Spleen (tissue), 7 donors: Measurements from ENCODE around the gene LRFN2.

Experiments used
- POLR2A ChIP-seq, 3 donors: fragments of 450-650 bp; IDR thresholded peaks; one replicate each; pipeline ENCODE4 v1.5.1; 2017; ENCODE audit warnings: antibody characterized with exemption in 3 of 3, mild to moderate bottlenecking in 1 of 3
- POLR2AphosphoS5 ChIP-seq, 3 donors: sonication (generic); formaldehyde crosslinking; IDR thresholded peaks; one replicate each; pipeline ENCODE4 v1.5.1; 2017; ENCODE audit warnings: antibody characterized with exemption in 3 of 3
- TF ChIP-seq, protein P1 (sequence below), 11 experiments: fragments of 200-600 bp in 7 of 11; fragments of 450-650 bp in 4 of 11; sonication (generic) in 4 of 11; IDR thresholded peaks in 8 of 11; conservative IDR thresholded peaks in 3 of 11; 1 replicate in 7 of 11; 2 replicates in 4 of 11; pipeline versions ENCODE4 v1.4.0 to v1.8.0; 2016 to 2021; ENCODE audit warnings: antibody characterized with exemption in 11 of 11, inconsistent platforms in 4 of 11, mild to moderate bottlenecking in 1 of 11
- donor health status: DM: no; HTN: no; CAD: no; lungs with moderate emphysema.
- donor health status: DM: no; HTN: no; CAD: no.
- donor health status: DM: no; HTN: no; CAD: no.

DNA sequence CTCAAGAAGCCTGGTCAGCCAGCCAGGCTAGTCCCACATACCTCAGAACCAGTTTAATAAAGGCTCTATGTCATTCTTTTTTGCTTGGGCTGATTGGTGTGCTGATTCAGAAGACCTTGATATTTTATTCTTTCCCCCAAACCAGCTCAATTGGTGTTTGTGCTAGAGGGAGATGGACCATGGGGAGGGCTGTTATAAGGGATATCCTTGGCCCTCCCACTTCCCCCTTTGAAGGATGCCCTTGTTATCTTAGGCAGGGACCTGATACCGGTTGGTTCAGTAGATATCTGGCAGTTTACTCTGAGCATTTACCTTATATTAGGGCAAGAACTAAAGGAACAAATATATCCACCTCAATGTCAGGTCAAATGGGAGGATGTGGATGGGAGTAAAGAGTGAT lies 207.4 kb downstream of the LRFN2 start:
- TF ChIP-seq, protein P1, sequence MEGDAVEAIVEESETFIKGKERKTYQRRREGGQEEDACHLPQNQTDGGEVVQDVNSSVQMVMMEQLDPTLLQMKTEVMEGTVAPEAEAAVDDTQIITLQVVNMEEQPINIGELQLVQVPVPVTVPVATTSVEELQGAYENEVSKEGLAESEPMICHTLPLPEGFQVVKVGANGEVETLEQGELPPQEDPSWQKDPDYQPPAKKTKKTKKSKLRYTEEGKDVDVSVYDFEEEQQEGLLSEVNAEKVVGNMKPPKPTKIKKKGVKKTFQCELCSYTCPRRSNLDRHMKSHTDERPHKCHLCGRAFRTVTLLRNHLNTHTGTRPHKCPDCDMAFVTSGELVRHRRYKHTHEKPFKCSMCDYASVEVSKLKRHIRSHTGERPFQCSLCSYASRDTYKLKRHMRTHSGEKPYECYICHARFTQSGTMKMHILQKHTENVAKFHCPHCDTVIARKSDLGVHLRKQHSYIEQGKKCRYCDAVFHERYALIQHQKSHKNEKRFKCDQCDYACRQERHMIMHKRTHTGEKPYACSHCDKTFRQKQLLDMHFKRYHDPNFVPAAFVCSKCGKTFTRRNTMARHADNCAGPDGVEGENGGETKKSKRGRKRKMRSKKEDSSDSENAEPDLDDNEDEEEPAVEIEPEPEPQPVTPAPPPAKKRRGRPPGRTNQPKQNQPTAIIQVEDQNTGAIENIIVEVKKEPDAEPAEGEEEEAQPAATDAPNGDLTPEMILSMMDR (IDR thresholded peaks at IDR 0.05 in 8 of 11, conservative IDR thresholded peaks at IDR 0.05 in 3 of 11): no peak
- no peak for TF ChIP-seq POLR2A (IDR thresholded peaks at IDR 0.05)
- TF ChIP-seq POLR2AphosphoS5 (IDR thresholded peaks at IDR 0.05): no peak
